ENCODE measurements around the gene AVPR2. TPM values are rescaled to one million over a fixed set of nuclear protein-coding genes. Genes with fewer than 3 reads are reported as not detected.

Gene AVPR2
- total RNA-seq, 1 donor, result not detected

- Histone ChIP-seq H3K27me3 (ENCODE audit: insufficient read depth, low read length) (peaks cover 12% of the 10 kb centered on the region), H3K4me1 (ENCODE audit: insufficient read depth, low read length) (no peaks in the 10 kb centered on the region), H3K79me2 (ENCODE audit: insufficient read depth, low read length) (no peaks in the 10 kb centered on the region), H2AFZ (ENCODE audit: low read length) (no peak overlapping the region), H3K4me2 (ENCODE audit: insufficient read depth, low read length) (no peak overlapping the region), H3K36me3 (ENCODE audit: insufficient read depth, low read length) (no peaks in the 10 kb centered on the region), H3K4me3 (ENCODE audit: insufficient read depth, low read length) (no peak overlapping the region), H4K20me1 (ENCODE audit: insufficient read depth, low read length) (peaks cover 4% of the 10 kb centered on the region), H3K9me3 (ENCODE audit: low read depth, low read length) (no peaks in the 10 kb centered on the region), H3K27ac (ENCODE audit: low read depth, low read length) (no peak overlapping the region)
- peak; percentile 49 for TF ChIP-seq CTCF (IDR thresholded peaks at IDR 0.05; ENCODE audit: extremely low read depth, low read depth, low read length)
- DNase-seq (ENCODE audit: insufficient read length, low spot score, missing footprints), result peak; percentile 97
Measured at GRCh38 chrX:153922932-153923857, 18.7 kb downstream of the AVPR2 start.

- H2AFZ ChIP-seq (ENCODE audit: low read length), result no peak overlapping the region
- H3K79me2 ChIP-seq (ENCODE audit: insufficient read depth, low read length), result no peaks in the 10 kb centered on the region
- no peak overlapping the region for H3K27ac ChIP-seq (ENCODE audit: low read depth, low read length)
- no peak for TF ChIP-seq CTCF (IDR thresholded peaks at IDR 0.05; ENCODE audit: extremely low read depth, low read depth, low read length)
- no peak overlapping the region for H3K4me3 ChIP-seq (ENCODE audit: insufficient read depth, low read length)
- peaks cover 2% of the 10 kb centered on the region for H3K36me3 ChIP-seq (ENCODE audit: insufficient read depth, low read length)
- H3K4me1 ChIP-seq (ENCODE audit: insufficient read depth, low read length), result peaks cover 2% of the 10 kb centered on the region
- no peak for DNase-seq (ENCODE audit: insufficient read length, low spot score, missing footprints)
- H3K9me3 ChIP-seq (ENCODE audit: low read depth, low read length), result no peaks in the 10 kb centered on the region
- no peak overlapping the region for H3K4me2 ChIP-seq (ENCODE audit: insufficient read depth, low read length)
- peaks cover 12% of the 10 kb centered on the region for H3K27me3 ChIP-seq (ENCODE audit: insufficient read depth, low read length)
- peaks cover 8% of the 10 kb centered on the region for H4K20me1 ChIP-seq (ENCODE audit: insufficient read depth, low read length)
Measured at GRCh38 chrX:153924149-153924861, 19.8 kb downstream of the AVPR2 start.

- peaks cover 5% of the 10 kb centered on the region for H3K36me3 ChIP-seq (ENCODE audit: insufficient read depth, low read length)
- H3K4me1 ChIP-seq (ENCODE audit: insufficient read depth, low read length), result peaks cover 2% of the 10 kb centered on the region
- H3K27ac ChIP-seq (ENCODE audit: low read depth, low read length), result no peak overlapping the region
- H2AFZ ChIP-seq (ENCODE audit: low read length), result no peak overlapping the region
- H3K4me3 ChIP-seq (ENCODE audit: insufficient read depth, low read length), result no peak overlapping the region
- peaks cover 12% of the 10 kb centered on the region for H3K27me3 ChIP-seq (ENCODE audit: insufficient read depth, low read length)
- H3K4me2 ChIP-seq (ENCODE audit: insufficient read depth, low read length), result no peak overlapping the region
- no peak for TF ChIP-seq CTCF (IDR thresholded peaks at IDR 0.05; ENCODE audit: extremely low read depth, low read depth, low read length)
- H3K79me2 ChIP-seq (ENCODE audit: insufficient read depth, low read length), result no peaks in the 10 kb centered on the region
- peaks cover 15% of the 10 kb centered on the region for H4K20me1 ChIP-seq (ENCODE audit: insufficient read depth, low read length)
- DNase-seq (ENCODE audit: insufficient read length, low spot score, missing footprints), result no peak
- H3K9me3 ChIP-seq (ENCODE audit: low read depth, low read length), result no peaks in the 10 kb centered on the region
Measured at GRCh38 chrX:153925387-153925738, 20.9 kb downstream of the AVPR2 start.
